Stimulated activated CD4-positive, alpha-beta T cell treated with anti-CD3 and anti-CD28 coated beads, Interleukin-4, amount 100 ng/mL, for 48 hours (primary cell): ENCODE data around the gene PLA2G3.
"Not testable (repeated sequence)": the region's sequence is repeated elsewhere in the genome, so short reads cannot be mapped to it uniquely, and the experiment has no call there.

Source experiments
- DNase-seq, 2 donors: peaks; one replicate each; pipeline ENCODE4 v3.0.0-alpha.2; 2020; ENCODE audit warnings: low read depth in 2 of 2

Gene PLA2G3

GRCh38 chr22:31099841-31100761 lies 40.2 kb downstream of the PLA2G3 start:
- DNase-seq: no peak

- DNase-seq: no peak
Observed at GRCh38 chr22:31099386-31099785, 40.9 kb downstream of the PLA2G3 start.

- DNase-seq: no peak
Observed at GRCh38 chr22:31098632-31099110, 41.6 kb downstream of the PLA2G3 start.

GRCh38 chr22:31097941-31098631 lies 42.2 kb downstream of the PLA2G3 start:
- DNase-seq: no peak

- DNase-seq: not testable (repeated sequence)
Observed at GRCh38 chr22:31097539-31097938, 42.8 kb downstream of the PLA2G3 start.

GRCh38 chr22:31096657-31097279 lies 43.5 kb downstream of the PLA2G3 start:
- no peak for DNase-seq

- DNase-seq: no peak
Observed at GRCh38 chr22:31095637-31096249, 44.6 kb downstream of the PLA2G3 start.

GRCh38 chr22:31094741-31095140 lies 45.6 kb downstream of the PLA2G3 start:
- DNase-seq: no peak

- DNase-seq: no peak
Observed at GRCh38 chr22:31094021-31094551, 46.2 kb downstream of the PLA2G3 start.

- DNase-seq: no peak
Observed at GRCh38 chr22:31093086-31093850, 47.0 kb downstream of the PLA2G3 start.

GRCh38 chr22:31092161-31092560 lies 48.1 kb downstream of the PLA2G3 start:
- no peak for DNase-seq

- DNase-seq: no peak
Observed at GRCh38 chr22:31091106-31091975, 49.0 kb downstream of the PLA2G3 start.

- DNase-seq: no peak
Observed at GRCh38 chr22:31090217-31091085, 49.9 kb downstream of the PLA2G3 start.

- DNase-seq: no peak
Observed at GRCh38 chr22:31089160-31090100, 50.9 kb downstream of the PLA2G3 start.

- DNase-seq: no peak
Observed at GRCh38 chr22:31088233-31088986, 51.9 kb downstream of the PLA2G3 start.

- DNase-seq: no peak
Observed at GRCh38 chr22:31087744-31088215, 52.5 kb downstream of the PLA2G3 start.
